Smooth muscle cell (in vitro differentiated cells): ENCODE results near the gene TNIK. TPM values are rescaled to one million over a fixed set of nuclear protein-coding genes. Genes with fewer than 3 reads are reported as not detected.

Experiments used
- DNase-seq: peaks from one replicate; lab custom pipeline; 2025; ENCODE audit not compliant: unreplicated experiment; lab: John Stamatoyannopoulos, UW
- H2AFZ ChIP-seq: fragments of 200-600 bp; sonication (generic); 2 replicates; pipeline ENCODE4 v1.6.0; 2016; ENCODE audit warnings: antibody characterized with exemption, low read depth, mild to moderate bottlenecking
- H3F3A ChIP-seq: fragments of 200-600 bp; sonication (generic); 2 replicates; pipeline ENCODE4 v1.6.0; 2017; ENCODE audit warnings: antibody characterized with exemption, low read depth
- H3K27ac ChIP-seq: fragments of 200-600 bp; sonication (generic); 2 replicates; pipeline ENCODE4 v1.5.1; 2016; ENCODE audit warnings: low read depth, mild to moderate bottlenecking
- H3K27me3 ChIP-seq: fragments of 200-600 bp; sonication (generic); 2 replicates; pipeline ENCODE4 v1.6.1; 2016; ENCODE audit warnings: low read depth, mild to moderate bottlenecking
- H3K36me3 ChIP-seq: fragments of 200-600 bp; sonication (generic); 2 replicates; pipeline ENCODE4 v1.5.1; 2016; ENCODE audit warnings: low read depth
- H3K4me1 ChIP-seq: fragments of 200-600 bp; sonication (generic); 2 replicates; pipeline ENCODE4 v1.5.1; 2016; ENCODE audit warnings: low read depth
- H3K4me2 ChIP-seq: fragments of 200-600 bp; sonication (generic); 2 replicates; pipeline ENCODE4 v1.6.0; 2016; ENCODE audit warnings: mild to moderate bottlenecking
- H3K4me3 ChIP-seq: fragments of 200-600 bp; sonication (generic); 2 replicates; pipeline ENCODE4 v1.5.1; 2016; ENCODE audit warnings: mild to moderate bottlenecking
- H3K79me2 ChIP-seq: fragments of 200-600 bp; sonication (generic); 2 replicates; pipeline ENCODE4 v1.6.0; 2016; ENCODE audit warnings: low read depth, mild to moderate bottlenecking
- H3K9ac ChIP-seq: fragments of 200-600 bp; sonication (generic); 2 replicates; pipeline ENCODE4 v1.6.0; 2016; ENCODE audit warnings: low read depth
- H3K9me3 ChIP-seq: fragments of 200-600 bp; sonication (generic); replicated peaks from 2 replicates; pipeline ENCODE4 v1.5.1; 2016; ENCODE audit warnings: low read depth
- H4K20me1 ChIP-seq: fragments of 200-600 bp; sonication (generic); 2 replicates; pipeline ENCODE4 v1.6.0; 2016; ENCODE audit warnings: low read depth
- WGBS: methylation state at CpG from one replicate; pipeline ENCODE4 v1.1.7; 2016; ENCODE audit warnings: low lambda C conversion rate; 5-methylcytosine and 5-hydroxymethylcytosine counted together
- polyA plus RNA-seq: library from polyadenylated mRNA; unstranded; fragments of >200 nt; fragmentation: Nextera tagmentation; extraction: Ambion mirVana; gene quantifications from 2 replicates; pipeline ENCODE4 v1.2.1, GENCODE V29; 2016
- total RNA-seq: library from RNA; depleted of rRNA; stranded (reverse); fragments of >200 nt; gene quantifications from 2 replicates; pipeline ENCODE4 v1.2.3, GENCODE V29; 2014
- TF ChIP-seq, protein P1 (sequence below): fragments of 200-600 bp; sonication (generic); IDR thresholded peaks from 2 replicates; pipeline ENCODE4 v1.5.1; 2017; ENCODE audit warnings: borderline replicate concordance, mild to moderate bottlenecking, antibody characterized with exemption; ENCODE audit not compliant: insufficient read depth, poor library complexity, severe bottlenecking

TNIK gene
- total and polyA plus RNA-seq, 2 experiments from 2014 or later: 10.4 to 12.5 TPM

DNA sequence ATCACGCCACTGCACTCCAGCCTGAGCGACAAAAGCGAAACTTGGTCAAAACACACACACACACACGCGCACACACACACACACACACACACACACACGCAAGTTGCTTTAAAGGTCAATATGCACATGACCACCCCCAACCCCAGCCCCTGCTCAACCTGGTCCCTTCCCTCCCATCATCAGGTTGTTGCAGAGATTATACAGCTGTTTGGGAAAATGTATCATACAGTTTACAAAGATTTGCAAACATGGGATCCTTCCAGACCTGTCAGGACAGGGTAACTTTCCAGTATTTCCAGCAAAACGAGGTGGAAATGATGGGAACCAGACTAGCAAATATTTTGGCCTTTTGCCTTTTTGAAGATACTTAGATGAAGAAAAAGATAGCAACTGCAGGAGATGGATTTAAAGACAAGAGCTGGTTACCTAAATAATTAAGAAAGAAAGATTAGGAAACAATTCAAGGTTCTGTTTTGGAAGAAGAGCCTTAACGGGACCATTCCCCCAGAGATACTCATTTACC is 80.2 kb downstream of the TNIK start:
- Histone ChIP-seq H3K9me3 (no peaks in the 10 kb centered on the region), H3K4me2 (no peak overlapping the region), H3K36me3 (no peaks in the 10 kb centered on the region), H3F3A (peaks cover 16% of the 10 kb centered on the region), H3K27me3 (no peaks in the 10 kb centered on the region), H2AFZ (no peak overlapping the region), H4K20me1 (no peaks in the 10 kb centered on the region), H3K27ac (no peak overlapping the region), H3K4me1 (peaks cover 41% of the 10 kb centered on the region), H3K4me3 (no peak overlapping the region), H3K9ac (no peak overlapping the region), H3K79me2 (no peaks in the 10 kb centered on the region)
- 79% methylated on average over 8 of the region's 8 CpGs for WGBS
- no peak for DNase-seq
- TF ChIP-seq, protein P1, sequence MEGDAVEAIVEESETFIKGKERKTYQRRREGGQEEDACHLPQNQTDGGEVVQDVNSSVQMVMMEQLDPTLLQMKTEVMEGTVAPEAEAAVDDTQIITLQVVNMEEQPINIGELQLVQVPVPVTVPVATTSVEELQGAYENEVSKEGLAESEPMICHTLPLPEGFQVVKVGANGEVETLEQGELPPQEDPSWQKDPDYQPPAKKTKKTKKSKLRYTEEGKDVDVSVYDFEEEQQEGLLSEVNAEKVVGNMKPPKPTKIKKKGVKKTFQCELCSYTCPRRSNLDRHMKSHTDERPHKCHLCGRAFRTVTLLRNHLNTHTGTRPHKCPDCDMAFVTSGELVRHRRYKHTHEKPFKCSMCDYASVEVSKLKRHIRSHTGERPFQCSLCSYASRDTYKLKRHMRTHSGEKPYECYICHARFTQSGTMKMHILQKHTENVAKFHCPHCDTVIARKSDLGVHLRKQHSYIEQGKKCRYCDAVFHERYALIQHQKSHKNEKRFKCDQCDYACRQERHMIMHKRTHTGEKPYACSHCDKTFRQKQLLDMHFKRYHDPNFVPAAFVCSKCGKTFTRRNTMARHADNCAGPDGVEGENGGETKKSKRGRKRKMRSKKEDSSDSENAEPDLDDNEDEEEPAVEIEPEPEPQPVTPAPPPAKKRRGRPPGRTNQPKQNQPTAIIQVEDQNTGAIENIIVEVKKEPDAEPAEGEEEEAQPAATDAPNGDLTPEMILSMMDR: no peak

DNA sequence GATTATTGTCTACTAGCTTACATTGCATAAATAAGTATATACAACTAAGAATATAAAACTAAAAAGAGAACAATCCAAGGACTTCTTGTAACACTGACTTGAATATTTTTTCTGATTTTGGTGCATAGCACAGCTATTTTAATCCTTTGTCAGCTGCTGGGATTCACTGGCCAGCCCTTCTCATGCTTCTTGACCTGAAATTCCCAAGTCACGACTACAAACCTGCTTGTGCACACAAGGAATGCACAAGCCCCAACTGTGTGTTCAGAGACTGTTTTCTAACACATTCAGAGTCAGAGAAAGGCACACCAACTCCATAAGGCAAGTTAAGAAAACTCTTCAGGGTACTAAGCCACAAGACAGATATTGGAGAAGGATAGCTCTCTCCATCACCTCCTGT is 80.9 kb downstream of the TNIK start:
- H4K20me1 ChIP-seq: peaks cover under 1% of the 10 kb centered on the region
- H3K4me1 ChIP-seq: peaks cover 37% of the 10 kb centered on the region
- no peak overlapping the region for H3K9ac ChIP-seq
- TF ChIP-seq, protein P1: no peak
- no peaks in the 10 kb centered on the region for H3K27me3 ChIP-seq
- no peaks in the 10 kb centered on the region for H3K79me2 ChIP-seq
- no peak overlapping the region for H3K27ac ChIP-seq
- no peaks in the 10 kb centered on the region for H3K9me3 ChIP-seq
- peaks cover 16% of the 10 kb centered on the region for H3F3A ChIP-seq
- DNase-seq: no peak
- 50% methylated on average over 1 of the region's 1 CpG for WGBS
- no peak overlapping the region for H3K4me3 ChIP-seq
- no peaks in the 10 kb centered on the region for H3K36me3 ChIP-seq
- no peak overlapping the region for H2AFZ ChIP-seq
- H3K4me2 ChIP-seq: no peak overlapping the region

DNA sequence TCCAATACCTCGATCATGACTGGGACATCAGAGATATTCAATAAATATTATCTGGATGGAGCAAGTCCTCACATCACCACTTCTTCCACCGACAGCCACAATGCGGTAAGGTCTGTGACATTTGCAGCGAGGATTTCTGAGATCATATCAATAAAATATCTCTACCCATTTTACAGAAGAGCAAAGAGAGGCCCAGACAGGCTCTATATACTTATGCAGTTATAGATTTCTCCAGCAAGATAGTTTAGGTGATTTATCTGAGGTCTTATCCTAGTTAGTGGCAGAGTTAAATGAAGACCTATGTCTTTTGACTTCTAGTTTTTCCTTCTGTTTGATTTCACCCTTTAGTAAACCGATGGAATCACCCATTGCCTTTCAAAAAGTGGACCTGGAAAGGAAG is 81.6 kb downstream of the TNIK start:
- Histone ChIP-seq H3K79me2 (no peaks in the 10 kb centered on the region), H3K9ac (no peak overlapping the region), H3F3A (peaks cover 16% of the 10 kb centered on the region), H3K9me3 (no peaks in the 10 kb centered on the region), H3K4me3 (no peak overlapping the region), H3K4me1 (peaks cover 31% of the 10 kb centered on the region), H3K4me2 (no peak overlapping the region), H3K27ac (no peak overlapping the region), H2AFZ (no peak overlapping the region), H3K36me3 (no peaks in the 10 kb centered on the region), H4K20me1 (peaks cover 3% of the 10 kb centered on the region), H3K27me3 (no peaks in the 10 kb centered on the region)
- TF ChIP-seq, protein P1: no peak
- WGBS: 96% methylated on average over 5 of the region's 5 CpGs
- DNase-seq: no peak

DNA sequence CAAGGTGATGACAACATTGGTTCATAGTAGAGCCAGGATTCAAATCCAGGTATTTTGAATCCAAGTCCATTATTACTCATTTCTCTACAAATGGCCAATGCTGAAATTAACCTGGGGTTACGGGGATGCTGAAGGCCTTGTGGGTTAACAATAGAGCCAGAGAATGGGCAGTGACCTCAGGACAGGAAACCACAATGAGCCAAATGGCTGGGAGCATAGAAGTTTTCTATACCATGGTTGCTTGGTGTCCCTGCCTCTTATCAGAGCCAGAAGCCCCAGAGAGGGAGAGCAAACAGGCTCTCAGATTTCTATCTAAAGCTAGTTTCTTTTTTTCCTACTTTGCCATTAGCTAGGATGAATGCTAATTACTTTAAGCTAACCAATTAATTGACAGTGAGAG is 82.3 kb downstream of the TNIK start:
- H3F3A ChIP-seq: peaks cover 16% of the 10 kb centered on the region
- H3K27ac ChIP-seq: no peak overlapping the region
- peaks cover 3% of the 10 kb centered on the region for H4K20me1 ChIP-seq
- no peak overlapping the region for H2AFZ ChIP-seq
- no peak overlapping the region for H3K9ac ChIP-seq
- no peaks in the 10 kb centered on the region for H3K27me3 ChIP-seq
- H3K4me1 ChIP-seq: peaks cover 27% of the 10 kb centered on the region
- H3K79me2 ChIP-seq: no peaks in the 10 kb centered on the region
- no peak for DNase-seq
- TF ChIP-seq, protein P1: no peak
- no peaks in the 10 kb centered on the region for H3K36me3 ChIP-seq
- 92% methylated on average over 1 of the region's 1 CpG for WGBS
- H3K4me3 ChIP-seq: no peak overlapping the region
- H3K4me2 ChIP-seq: no peak overlapping the region
- H3K9me3 ChIP-seq: no peaks in the 10 kb centered on the region
